Activated CD8-positive, alpha-beta memory T cell treated with anti-CD3 and anti-CD28 coated beads for 4 hours (primary cell): ENCODE data around the gene RAB6D.
"Not testable (repeated sequence)": the region's sequence is repeated elsewhere in the genome, so short reads cannot be mapped to it uniquely, and the experiment has no call there.

Experiments
- DNase-seq, 2 donors: peaks; one replicate each; pipeline ENCODE4 v3.0.0-alpha.2; 2020; ENCODE audit warnings: low read depth in 2 of 2

Gene RAB6D

DNA sequence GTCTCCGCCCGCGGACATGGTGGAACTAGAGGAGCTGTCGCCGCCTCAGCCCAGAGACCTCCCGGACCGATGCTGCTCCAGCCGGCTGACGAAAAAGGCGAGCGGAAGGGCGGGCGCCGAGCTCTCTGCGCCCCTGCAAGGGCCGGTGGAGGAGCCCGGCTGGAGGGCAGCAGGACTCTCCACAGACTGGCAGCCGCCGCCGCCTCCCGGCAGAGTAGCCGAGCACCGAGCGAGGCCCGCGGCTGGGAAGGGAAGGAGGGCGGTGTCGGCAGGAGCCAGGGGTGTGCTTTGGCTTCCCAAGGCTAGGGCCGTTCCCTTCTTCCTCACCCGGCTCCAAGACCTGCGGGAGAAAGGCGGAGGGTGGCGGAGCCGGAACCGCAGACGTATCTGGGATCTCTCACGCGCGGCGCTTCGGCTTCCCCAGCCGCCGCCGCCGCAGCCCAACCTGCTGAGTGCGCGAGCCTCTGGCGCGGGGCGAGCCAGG is at the start of gene RAB6D:
RAB6D (minus strand) TSS at position 466 of the 484 bp plus-strand sequence; CDS start at position 18, 448 bp downstream.
- not testable (repeated sequence) for DNase-seq

DNA sequence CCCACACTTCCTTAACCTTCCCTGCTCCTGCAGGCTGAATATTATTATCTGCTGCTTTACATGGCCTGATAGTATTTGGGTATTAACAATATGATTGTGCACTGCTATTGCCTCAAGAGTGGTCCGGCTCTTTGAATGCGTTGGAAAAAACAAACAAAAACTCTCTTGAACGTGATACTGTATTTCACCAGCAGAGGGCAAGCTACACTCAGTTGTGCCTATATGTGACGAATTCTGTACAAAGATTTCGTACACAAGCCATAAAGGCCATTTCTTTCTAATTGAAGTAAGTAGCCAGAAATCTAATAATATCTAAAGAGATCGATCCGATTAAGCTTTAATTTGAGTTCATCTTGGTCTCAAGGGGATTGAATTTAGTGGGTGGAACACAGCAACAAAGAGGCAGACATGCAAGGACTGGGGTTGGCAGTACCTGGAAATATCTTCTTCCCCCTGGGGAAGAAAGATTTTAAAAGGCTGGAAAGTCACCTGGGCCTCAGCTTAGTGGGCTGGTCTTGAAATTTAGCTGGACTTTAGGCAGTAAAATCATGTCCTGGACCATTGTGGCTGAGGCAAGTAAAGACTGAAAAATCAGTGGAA is 49.3 kb upstream of the RAB6D start:
- DNase-seq = no peak

DNA sequence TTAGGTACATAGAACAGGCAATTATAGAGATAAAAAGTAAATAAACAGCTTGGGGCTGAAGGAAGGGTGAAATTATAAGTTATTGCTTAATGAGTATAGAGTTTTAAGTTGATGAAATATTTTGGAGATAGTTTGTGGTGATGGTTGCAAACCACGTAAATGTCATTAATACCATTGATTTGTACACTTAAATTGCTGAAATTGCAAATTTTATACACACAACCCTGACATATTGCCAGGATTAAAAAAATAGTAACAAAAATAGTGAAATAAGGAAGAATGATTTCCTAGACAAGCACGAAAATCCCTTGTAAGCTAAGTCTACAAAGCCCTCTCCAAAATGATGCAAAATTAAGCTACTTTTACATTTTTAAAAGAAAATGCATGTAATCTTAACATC is 46.2 kb upstream of the RAB6D start:
- DNase-seq = no peak

DNA sequence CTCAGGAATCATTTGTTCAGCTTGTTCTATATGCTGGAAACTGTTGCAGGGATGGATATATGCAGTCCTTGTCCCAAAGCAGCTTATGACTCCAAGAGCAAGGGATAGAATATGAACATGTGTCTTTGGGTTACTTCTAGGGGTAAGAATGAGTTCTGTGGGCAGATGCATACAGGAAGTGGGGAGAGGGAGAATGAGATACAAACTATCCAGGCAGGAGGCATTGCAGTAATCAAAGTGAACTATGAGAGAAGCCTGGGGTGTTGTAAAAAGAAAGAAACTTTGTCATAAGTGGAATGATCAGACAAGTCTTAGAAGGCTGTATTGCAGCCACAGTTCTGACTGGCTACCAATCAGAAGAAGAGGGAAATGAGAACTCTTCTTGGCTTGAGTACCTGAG is 44.8 kb upstream of the RAB6D start:
- no peak for DNase-seq

DNA sequence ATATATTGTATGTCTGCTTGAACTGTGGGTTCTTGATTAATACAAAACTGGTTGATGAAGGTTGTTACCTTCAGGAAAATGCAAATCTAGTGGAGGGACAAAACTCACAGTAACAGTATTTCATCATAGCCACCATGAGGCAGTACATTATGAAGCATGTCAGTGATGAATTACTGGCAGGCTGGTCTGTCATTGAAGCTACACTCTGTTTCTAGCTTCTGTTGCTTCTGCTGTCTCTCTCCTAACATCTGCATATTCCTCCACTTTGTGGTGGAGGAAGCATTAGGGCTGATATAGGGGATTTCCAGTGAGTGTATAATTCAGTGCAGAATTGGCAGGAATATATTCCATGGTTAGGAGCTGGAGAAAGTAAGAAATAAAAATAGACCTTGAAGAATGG is 44.2 kb upstream of the RAB6D start:
- DNase-seq = no peak

DNA sequence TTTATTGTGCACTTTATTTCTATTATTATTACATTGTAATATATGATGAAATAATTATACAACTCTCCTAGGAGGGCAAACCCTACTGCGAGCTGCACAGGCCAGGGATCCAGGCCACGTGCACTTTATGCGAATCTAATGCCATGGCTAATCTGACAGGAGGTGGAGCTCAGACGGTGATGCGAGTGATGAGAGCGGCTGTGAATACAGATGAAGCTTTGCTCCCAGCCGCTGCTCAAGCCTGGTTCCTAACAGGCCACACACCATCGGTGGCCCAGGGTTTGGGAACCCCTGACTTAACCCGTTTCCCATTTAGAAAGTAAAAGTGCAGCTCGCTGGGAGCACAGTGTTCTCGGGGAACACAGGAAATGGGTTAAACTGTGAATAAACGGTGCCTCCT is 40.8 kb upstream of the RAB6D start:
- no peak for DNase-seq

DNA sequence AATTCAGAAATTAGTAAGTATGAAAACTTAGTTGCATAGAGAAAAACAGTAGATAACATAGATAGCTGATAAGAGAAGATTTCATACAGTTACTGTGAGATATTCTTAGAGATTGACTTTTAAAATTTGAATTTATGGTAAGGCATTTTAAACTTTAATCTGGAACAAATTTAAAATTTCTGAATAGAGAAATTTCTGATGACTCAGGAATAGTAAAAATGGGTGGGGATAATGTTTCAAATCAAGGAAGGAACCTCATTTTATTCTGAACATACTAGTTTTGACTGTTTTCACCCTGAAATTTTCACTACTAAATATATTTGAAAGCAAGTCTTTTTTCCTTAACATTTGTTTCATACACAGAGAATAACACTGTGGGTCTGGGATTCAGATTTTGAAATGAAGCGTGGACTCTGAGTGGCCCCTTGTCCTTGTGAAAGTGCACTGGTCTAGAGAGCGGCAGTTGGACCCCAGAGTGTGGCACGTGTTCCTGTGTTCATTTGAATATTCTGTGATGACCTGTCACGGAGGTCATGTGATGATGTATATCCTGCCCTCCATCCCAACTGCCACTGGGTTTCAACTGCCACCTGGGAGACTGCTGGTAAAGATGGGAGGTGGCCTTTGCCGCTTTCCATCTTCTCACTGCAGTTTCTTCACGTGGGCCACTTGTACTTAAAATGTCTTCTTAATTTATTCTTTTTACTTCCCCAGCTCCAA is 38.5 kb upstream of the RAB6D start:
- no peak for DNase-seq

DNA sequence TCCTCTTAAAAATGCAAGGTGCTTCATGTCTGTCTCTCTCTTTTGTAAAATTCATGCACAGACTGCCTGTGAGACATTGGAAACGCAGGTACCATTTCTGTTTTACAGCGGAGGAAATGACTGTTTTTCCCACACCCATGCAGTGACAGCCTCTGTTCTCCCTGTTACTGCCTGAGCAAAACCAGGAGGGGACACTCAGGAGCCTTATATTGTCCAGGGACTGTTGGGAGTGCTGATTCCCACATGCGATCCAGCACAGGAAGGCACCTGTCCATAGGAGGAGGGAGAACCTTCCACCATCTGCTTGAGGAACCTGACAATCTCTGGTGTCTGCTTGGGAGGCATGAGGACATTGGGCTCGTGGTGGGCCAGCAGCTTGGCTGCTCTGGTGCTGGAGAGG is 36.9 kb upstream of the RAB6D start:
- DNase-seq = no peak

DNA sequence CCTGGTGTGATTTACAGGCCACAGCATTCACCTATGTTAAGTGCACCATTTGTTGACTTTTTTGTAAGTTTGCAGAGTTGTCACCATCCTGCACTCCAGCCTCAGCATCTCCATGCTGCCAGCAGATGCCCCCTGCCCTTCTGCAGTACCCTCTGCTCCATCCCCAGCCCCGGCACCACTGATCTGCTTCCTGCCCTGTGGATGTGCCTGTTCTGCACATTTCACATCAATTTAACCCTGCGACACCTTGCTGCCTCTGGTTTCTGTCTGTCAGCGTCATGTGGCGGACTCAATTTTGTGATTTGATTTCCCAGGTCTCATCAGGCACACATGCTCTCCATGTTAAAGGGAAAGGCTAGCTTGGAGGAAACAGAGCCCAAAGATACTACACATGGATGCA is 36.5 kb upstream of the RAB6D start:
- not testable (repeated sequence) for DNase-seq

DNA sequence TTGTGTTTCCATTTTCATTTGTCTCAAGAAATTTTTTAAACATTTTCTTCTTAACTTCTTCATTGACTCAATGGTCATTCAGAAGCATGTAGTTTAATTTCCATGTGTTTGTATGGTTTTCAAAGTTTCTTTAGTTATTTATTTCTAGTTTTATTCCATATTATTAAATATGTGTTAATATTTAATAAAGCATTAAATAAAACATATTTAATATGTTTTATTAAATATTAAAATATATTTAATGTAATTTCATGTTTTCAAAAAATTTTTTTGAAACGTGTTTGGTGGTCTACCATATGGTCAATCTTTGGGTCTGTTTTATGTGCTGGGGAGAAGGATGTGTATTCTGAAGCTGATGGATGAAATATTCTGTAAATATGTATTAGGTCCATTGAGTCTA is 32.2 kb upstream of the RAB6D start:
- DNase-seq = not testable (repeated sequence)

DNA sequence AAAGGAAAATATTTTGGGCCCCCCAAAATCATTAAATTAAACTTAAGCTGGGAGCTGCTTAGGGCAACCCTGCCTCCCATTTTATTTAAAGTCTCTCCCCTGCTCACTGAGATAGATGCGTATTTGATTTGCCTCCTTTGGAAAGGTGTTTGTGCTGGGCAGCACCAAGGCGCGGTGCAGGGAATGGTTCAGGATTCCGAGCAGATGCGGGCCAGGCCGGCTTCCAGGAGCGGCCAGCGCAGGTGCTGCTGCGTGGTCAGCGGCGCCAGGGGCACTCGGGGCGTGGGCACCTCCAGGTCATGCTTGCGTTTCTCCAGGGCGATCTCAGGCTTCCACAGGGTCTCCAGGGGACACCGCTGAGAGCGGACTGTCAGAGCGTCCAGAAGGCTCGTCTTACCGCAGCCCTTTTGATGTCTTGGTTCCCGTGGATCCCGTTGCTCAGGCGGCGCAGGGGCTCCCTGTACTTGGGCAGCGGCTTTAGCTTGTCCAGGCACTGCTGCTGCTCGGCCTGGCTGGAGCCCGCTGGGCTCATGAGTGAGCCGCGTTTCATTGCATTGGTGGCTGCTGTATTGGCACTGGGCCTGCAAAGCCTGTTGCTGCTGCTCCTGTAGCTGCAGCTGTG is 31.2 kb upstream of the RAB6D start:
- DNase-seq = not testable (repeated sequence)

DNA sequence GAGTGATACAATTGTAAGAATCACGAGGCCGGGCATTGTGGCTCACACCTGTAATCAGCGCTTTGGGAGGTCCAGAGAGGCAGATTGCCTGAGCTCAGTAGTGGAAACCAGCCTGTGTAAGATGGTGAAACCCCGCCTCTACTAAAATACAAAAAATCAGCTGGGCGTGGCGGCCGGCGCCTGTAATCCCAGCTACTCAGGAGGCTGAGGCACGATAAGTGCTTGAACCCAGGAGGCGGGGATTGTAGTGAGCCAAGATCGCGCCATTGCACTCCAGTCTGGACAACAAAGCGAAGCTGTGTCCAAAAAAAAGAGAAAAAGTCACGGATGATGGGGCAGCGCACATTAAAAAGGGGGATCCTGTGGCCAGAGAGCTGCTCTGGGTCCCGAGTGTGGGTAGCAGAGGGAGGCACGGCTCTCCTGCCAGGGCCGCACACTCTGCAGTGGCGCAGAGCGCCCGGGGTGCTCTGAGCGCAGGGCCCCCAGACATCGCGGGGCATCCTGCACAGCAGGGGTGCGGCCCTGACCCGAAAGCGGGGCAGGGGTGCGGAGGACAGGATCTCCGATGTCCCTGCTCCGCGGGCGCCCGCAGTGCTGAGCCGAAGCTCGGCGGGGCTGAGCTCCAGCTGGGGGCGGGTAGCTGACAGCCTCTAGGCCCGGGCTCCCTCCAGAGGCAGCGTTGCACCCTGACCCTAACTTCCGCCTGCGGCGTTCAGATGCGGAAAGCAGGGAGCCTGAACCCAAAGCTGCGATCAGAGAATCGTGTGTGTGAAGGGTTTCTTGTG is 30.4 kb upstream of the RAB6D start:
- no peak for DNase-seq

DNA sequence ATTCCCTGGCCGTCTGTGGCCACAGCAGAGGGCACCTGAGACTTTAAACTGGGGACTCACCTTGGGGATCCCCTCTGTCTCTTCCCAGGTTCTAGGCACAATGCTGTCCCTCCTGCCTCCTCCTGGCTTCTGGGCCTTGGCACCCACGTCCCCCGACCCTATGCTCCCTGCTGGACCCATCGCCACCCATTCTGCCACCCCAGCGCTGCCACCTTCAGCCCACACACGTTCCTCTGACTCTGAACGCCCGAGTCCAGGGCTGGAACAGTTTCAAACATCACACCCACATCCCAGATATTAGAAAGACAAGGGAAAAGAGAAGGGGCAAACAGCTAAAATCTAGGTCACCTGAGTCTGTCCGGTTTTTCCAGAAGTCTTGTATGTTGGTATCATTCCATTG is 28.0 kb upstream of the RAB6D start:
- not testable (repeated sequence) for DNase-seq

DNA sequence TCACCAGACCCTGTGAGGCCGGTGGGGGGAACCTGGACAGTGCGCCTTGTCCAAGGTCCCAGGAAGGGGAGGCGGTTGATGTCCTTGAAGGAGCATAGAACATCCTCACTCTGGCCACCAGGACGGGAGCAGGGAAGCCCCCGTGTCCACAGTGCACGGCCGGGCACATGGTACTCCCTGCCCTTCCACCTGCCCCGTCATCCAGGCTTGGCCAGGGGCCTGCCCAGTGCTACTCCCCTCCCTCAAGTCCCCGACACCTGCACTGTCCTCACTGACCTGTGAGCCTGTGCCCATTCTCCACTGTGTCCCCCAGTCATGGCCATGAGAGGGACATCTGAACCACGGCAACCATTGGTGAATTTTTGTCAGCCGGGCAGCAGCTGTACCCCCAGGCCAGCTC is 27.5 kb upstream of the RAB6D start:
- not testable (repeated sequence) for DNase-seq

DNA sequence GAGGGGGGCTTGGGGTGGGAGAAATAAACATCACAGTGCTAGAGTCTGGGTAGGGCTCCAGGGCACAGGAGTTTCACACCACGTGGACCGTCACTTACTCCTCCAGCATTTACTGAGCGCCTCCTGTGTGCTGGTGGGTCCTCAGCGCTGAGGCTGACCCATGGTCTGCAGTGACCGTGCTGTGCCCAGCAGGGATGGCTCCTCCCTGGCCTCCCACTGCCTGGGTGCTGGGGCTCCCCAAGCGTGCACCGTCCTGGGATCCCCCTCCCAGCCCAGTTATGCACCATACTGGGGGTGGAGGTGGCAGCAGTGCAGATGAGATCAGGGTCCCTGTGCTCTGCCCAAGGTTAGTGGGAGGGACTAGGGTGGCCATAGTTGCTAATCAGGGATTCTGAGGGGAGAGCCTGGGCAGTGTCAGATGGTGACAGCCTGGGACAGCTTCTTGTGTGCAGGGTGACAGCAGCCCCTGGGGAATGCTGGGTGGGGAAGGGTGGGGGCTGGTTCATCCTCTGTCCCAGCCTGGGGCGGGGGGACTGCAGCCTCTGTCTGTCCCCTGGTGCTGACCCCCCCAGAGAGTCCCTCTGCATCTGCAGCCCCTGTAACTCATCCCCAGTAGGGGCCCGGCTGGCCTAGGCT is 26.6 kb upstream of the RAB6D start:
- DNase-seq = not testable (repeated sequence)

DNA sequence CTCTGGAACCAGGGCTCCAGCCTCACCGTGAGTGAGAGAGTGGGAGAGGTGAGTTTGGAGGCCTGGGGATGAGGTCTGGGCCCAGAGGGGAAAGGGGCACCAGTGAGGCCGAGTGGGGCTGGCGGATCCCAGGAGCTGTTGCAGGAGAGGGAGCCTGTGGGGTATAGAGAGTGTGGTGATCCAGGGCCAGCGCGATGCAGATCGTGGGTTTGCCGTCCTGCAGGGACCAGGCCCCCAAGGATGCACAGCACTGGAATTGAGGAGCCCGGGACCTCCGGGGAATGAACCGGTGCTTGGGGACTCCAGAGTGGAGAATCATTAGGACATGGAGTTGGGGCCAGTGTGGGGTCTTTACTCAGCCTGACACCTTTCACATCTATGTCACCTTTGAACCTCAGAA is 25.7 kb upstream of the RAB6D start:
- no peak for DNase-seq

DNA sequence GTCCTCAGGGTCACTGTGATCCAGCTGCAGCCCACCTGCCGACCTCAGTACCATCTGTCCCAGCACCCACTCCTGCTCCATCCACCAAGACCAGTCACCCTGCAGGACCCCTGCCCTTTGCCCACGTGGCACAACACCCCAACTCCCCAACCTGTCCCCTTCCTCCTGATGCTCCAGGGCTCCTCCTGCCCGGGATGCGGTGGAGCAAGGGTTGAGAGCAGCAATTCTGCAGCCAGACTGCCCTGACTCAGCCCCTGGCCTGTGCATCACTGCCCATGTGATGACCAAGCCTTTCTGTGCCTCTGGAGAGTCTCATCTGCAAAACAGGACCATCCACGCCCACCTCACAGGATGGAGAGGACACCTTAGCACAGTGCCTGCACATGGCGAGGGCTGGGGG is 24.9 kb upstream of the RAB6D start:
- not testable (repeated sequence) for DNase-seq

DNA sequence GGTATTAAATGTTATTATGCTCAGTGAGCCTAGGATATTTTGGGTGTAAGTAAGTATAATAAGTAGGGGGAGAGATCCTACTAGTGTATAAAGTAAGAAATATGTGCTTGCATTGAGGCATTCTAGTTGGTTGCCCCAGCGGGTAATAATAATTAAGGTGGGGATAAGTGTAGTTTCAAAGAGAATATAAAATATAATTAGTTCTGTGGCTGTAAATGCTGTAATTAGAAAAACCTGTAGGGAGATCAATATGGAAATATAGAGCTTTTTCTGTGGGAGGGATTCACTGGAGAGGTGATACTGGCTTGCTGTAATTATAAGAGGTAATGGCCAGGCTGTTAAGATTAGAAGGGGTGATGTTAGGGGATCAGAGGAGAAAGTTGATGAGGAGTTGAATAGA is 9.1 kb upstream of the RAB6D start:
- not testable (repeated sequence) for DNase-seq

DNA sequence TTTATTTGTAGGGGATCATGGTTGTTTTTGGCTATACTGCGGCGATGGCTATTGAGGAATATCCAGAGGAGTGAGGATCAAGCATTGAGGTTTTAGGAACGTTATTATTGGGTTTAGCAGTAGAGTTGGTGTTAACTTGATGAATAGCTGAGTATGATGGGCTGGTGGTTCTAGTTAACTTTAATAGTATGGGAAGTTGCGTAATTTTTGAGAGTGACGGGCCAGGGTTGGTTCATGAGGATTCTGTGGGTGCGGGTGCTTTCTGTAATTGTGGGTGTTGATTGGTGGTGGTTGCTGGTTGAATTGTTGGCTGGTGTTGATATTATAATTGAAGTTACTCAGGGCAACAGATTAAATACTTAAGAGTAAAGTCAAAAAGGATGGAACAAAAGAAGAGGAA is 6.0 kb upstream of the RAB6D start:
- DNase-seq = no peak

DNA sequence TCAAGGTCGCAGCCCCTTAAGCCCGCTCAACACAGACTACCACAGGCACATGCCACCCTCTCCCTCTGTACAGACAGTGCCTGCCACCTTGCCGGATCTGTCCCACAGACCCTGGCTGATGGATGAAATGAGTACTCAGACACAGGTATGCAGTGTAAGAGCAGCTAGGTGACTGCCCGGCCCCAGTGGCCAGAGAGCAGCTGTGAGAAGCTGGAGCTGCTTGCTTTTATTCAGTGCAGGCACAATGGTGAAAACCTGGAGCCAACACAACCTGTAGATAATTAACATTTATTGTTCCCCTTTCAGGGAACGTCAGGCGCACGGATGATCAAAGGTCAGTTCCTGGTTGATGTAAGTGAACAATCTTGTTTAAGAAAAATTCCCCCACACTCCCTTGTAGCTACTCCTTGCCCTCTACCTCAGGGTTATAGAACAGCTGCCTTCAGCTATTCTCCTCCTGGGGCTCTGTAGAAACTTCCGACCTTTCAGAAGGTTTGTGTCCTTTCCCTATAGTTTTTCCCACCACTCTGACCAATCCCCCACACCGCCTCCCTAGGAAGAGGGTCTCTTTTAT is 4.6 kb upstream of the RAB6D start:
- not testable (repeated sequence) for DNase-seq

DNA sequence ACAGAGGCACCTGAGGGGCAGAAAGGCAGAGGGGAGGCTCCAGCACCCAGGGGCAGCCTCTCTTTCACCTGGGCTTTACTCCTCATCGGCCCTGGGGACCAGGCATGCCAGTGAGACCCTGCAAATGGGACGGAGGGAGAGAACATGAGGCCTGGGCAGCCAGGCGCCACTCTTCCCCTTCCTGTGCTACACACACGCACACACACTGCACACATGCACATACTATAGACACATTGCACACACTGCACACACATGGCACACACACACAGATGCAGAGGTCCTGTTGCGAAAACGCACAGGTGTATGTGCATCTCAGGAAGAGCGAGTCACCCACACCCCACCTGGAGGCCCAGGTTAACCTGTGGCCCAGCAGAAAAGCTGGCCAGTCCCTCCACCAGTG is 3.4 kb upstream of the RAB6D start:
- no peak for DNase-seq
